D721Med (cell line): ENCODE measurements around the gene CARS1.

Experiments used
- DNase-seq: peaks from one replicate; pipeline ENCODE4 v3.0.0; 2011; ENCODE audit warnings: low spot score; ENCODE audit not compliant: insufficient read length
- FAIRE-seq: peaks from 2 replicates; lab custom pipeline; 2011; peaks lifted over from hg19 to GRCh38; lab: Jason Lieb, UNC
- TF ChIP-seq, protein P1 (sequence below): IDR thresholded peaks from 2 replicates; pipeline ENCODE4 v1.5.1; 2012; ENCODE audit warnings: mild to moderate bottlenecking, control low read depth; ENCODE audit not compliant: insufficient read depth; ENCODE audit errors: missing control alignments

Gene CARS1

DNA sequence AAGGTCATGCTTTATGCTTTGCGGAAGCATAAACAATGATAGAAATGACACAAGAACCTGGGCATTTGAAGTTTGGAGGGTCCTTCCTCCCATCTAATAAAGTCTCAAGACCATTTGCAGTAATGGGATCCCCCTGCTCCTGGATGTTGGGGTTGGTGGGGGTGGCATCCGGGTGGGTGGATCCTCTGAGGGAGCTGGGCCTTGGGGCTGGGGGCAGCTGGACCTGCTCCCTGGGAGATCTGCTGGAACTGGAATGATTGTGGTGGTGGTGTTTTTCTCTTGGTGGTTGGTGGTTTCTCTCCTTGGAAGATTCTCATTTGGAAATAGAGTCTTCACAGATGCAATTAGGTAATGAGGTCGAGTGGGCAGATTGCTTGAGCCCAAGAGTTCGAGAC lies 62.9 kb downstream of the CARS1 start:
- FAIRE-seq: no peak
- no peak for DNase-seq
- TF ChIP-seq, protein P1, sequence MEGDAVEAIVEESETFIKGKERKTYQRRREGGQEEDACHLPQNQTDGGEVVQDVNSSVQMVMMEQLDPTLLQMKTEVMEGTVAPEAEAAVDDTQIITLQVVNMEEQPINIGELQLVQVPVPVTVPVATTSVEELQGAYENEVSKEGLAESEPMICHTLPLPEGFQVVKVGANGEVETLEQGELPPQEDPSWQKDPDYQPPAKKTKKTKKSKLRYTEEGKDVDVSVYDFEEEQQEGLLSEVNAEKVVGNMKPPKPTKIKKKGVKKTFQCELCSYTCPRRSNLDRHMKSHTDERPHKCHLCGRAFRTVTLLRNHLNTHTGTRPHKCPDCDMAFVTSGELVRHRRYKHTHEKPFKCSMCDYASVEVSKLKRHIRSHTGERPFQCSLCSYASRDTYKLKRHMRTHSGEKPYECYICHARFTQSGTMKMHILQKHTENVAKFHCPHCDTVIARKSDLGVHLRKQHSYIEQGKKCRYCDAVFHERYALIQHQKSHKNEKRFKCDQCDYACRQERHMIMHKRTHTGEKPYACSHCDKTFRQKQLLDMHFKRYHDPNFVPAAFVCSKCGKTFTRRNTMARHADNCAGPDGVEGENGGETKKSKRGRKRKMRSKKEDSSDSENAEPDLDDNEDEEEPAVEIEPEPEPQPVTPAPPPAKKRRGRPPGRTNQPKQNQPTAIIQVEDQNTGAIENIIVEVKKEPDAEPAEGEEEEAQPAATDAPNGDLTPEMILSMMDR: no peak

DNA sequence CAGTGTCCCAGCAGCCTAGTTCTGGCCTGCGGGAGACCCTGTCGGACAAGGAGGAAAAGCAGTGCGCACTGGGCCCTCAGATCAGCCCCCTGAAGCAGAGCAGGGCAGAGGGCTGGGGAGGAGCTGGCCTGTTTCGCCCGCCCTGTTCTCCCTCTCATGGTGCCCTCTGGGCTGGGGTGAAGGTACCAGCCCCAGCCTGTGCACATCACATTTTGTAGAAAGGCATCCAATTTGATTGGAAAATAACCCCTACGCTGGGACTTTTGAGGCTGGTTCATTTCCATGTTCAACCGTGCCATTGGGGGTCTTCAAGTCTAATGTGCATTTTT lies 64.3 kb downstream of the CARS1 start:
- FAIRE-seq (no peak), DNase-seq (no peak)
- TF ChIP-seq, protein P1: no peak

DNA sequence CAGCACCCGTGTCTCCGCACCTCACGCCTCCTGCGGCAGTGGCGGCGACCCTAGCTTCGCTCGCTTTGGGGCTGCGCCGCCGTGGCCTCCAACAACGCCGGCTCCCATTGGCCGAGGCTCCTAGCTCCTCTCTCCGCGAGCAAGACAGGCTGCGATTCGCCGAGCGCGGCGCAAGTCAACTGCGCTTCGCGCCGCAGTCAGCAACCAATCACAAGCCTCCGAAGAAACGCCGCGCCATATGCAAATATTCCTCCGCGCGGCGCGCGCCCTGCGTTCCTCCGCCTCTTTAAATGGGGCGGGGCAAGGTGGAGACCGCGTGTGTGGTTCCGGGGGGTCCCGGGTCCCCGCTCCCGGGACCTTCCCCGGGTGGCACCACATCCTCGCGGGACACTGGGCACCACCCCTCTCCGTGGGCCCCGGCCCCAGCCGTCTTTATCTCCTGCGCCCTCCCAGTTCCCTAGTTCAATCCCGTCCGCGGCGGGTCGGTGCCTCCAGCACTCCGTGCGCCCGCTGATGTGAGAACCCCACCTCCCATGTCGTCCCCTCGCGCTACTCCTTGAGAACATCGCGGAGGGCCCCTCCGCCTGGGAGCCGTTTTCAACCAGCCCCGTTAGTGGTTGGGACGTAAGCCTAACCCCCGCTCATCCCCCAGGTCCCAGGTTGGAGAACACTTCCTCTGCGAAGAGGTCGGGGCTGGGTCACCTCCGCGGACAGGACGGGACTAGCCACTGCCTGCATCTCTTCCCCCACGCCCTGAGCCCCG lies 64.8 kb downstream of the CARS1 start, which contains the start of gene NAP1L4:
TSS of gene NAP1L4 (minus strand) at position 96 of the 763 bp plus-strand sequence. CDS start 13,109 bp downstream, outside the sequence.
- TF ChIP-seq, protein P1: no peak
- FAIRE-seq (no peak), DNase-seq (peak; percentile 88)

DNA sequence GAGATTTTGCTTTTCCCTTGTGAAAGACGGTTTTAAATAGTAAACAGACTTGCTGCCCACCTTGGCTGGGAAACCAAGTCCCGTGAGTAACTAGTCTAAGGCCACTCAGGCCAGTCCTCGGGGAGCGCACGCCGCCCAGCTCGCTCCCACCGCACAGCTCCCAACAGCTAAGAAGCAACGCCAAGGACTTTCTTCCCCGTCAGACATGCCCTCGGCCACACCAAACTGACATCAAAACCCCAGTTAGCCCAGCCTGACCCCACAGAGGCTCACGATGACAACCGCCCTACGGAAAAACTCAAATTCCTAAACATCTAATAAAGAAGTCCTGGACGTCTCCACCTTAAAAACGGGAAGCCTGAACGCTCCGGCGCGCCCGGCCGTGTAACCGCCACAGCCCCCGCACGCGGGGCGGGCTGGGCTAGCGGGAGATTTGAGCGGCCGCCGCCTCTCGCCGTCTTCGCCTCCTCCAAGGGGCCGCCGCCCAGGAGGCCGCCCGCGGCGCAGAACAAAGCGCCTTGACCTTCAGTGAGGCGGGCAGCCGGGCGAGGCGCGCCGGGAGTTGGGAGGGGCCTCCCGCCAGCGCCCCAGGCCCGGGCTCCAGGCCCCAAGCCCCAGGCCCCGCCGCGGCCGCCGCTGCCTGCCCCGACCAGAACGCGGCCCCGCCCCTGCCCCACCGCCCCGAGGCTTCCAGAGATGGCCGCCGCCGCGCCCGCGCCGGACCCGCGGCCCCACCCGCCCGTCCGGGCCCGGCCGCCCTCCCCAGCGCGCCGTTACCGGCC lies 65.6 kb downstream of the CARS1 start:
- FAIRE-seq (no peak), DNase-seq (no peak)
- TF ChIP-seq, protein P1: no peak

DNA sequence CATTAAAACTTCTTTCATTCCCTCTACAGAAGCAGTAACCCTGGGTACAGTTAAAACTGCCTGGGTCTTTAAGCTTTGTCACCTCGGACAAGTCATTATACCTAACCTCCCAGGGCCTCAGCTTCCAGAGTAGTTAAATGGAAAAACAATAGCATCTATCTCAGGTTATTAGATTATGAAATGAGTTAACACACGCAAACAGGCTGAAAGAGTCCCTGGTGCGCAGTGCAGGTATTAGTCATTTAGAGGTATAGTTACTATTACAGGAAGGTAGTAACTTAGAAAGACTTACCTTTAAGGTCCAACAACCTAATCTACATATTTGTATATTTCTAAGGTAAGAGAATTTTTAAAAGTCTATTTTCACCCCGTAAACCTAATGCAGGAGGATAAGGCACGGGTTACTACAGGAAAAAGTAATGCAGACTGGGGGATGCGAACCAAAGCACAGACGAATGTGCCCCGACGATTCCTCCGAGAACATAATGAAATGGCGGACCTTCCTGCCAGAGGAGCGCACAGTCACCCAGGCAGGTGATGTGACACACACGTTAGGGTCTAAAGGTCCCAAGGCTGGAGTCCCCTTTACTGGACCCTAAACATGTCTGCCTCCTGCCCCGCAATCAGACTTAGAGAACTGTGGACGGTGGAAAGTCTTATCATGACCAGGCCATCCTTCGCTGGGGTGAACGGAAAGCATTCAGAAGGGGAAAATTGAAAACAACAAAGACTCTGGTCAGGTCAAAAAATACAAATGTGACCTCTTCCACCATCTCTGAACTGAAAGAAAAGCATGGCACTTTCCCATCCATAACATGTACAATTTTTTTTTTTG lies 66.4 kb downstream of the CARS1 start:
- no peak for DNase-seq
- TF ChIP-seq, protein P1: no peak
- FAIRE-seq: no peak

DNA sequence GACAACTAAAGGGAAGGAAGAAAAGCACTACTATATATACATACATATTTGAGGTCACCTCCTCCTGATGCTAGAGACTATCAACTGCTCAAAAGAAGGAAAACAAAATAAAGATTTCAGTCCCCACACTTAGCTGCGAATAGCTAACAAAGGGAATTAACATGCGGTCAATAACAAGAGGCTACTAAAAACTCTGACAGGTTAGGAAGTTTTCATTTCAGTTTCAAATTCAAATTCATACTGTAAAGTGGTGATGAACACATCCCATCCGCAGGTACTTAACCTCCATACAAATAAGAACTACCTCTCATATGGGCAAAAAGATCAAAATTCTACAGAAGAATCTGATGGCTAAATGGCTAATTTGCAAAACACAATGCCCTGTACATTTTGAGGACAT lies 67.7 kb downstream of the CARS1 start:
- FAIRE-seq (no peak), DNase-seq (no peak)
- TF ChIP-seq, protein P1: no peak
